Liver (tissue), 9 donors: ENCODE measurements around the gene LLGL1. TPM values are rescaled to one million over a fixed set of nuclear protein-coding genes. Genes with fewer than 3 reads are reported as not detected.

Source experiments
- DNase-seq: peaks from one replicate; pipeline ENCODE4 v3.0.0-alpha.2; 2017; ENCODE audit warnings: low spot score
- H3K27ac ChIP-seq, 2 donors: one replicate each; pipeline ENCODE4 v1.7.0; 2013; ENCODE audit warnings: inconsistent platforms in 2 of 2, low read length in 2 of 2, control low read depth in 1 of 2, low read depth in 1 of 2, mild to moderate bottlenecking in 1 of 2
- H3K27me3 ChIP-seq, 4 donors: one replicate each; pipeline versions ENCODE4 v1.6.1 to v1.7.0; 2013; ENCODE audit warnings: low read length in 3 of 4, inconsistent platforms in 1 of 4, mild to moderate bottlenecking in 1 of 4, moderate library complexity in 1 of 4; ENCODE audit not compliant: control insufficient read depth in 4 of 4, insufficient read depth in 4 of 4
- H3K36me3 ChIP-seq, 4 donors: one replicate each; pipeline versions ENCODE4 v1.6.1 to v1.7.0; 2013; ENCODE audit warnings: low read length in 3 of 4, mild to moderate bottlenecking in 3 of 4, low read depth in 1 of 4, moderate library complexity in 1 of 4; ENCODE audit not compliant: control insufficient read depth in 4 of 4, insufficient read depth in 3 of 4
- H3K4me1 ChIP-seq, 4 donors: one replicate each; pipeline versions ENCODE4 v1.6.1 to v1.7.0; 2013; ENCODE audit warnings: low read length in 3 of 4, mild to moderate bottlenecking in 3 of 4, moderate library complexity in 1 of 4; ENCODE audit not compliant: control insufficient read depth in 4 of 4, insufficient read depth in 4 of 4
- H3K4me3 ChIP-seq, 3 donors: one replicate each; pipeline versions ENCODE4 v1.6.1 to v1.7.0; 2013; ENCODE audit warnings: low read length in 3 of 3, control low read depth in 1 of 3, low read depth in 1 of 3, mild to moderate bottlenecking in 1 of 3
- H3K9ac ChIP-seq, 2 donors: one replicate each; pipeline ENCODE4 v1.7.0; 2013; ENCODE audit warnings: low read length in 2 of 2, mild to moderate bottlenecking in 2 of 2, moderate library complexity in 2 of 2, control low read depth in 1 of 2, low read depth in 1 of 2
- H3K9me3 ChIP-seq, 4 donors: one replicate each; pipeline versions ENCODE4 v1.6.1 to v1.7.0; 2013; ENCODE audit warnings: low read length in 3 of 4; ENCODE audit not compliant: control insufficient read depth in 4 of 4
- EGR1 ChIP-seq, 2 donors: IDR thresholded peaks; 2 replicates each; pipeline ENCODE4 v1.6.1; 2016 to 2018; ENCODE audit warnings: antibody characterized with exemption in 2 of 2, low read depth in 2 of 2
- FOXA1 ChIP-seq: IDR thresholded peaks from 2 replicates; pipeline ENCODE4 v1.6.1; 2016; ENCODE audit warnings: antibody characterized with exemption
- GABPA ChIP-seq, 2 donors: IDR thresholded peaks in 1 of 2; conservative IDR thresholded peaks in 1 of 2; 2 replicates each; pipeline ENCODE4 v1.6.1; 2016; ENCODE audit warnings: antibody characterized with exemption in 2 of 2, mild to moderate bottlenecking in 1 of 2, moderate library complexity in 1 of 2
- HNF4A ChIP-seq, 2 donors: conservative IDR thresholded peaks; 2 replicates each; pipeline ENCODE4 v1.6.1; 2016; ENCODE audit warnings: antibody characterized with exemption in 2 of 2, mild to moderate bottlenecking in 2 of 2
- HNF4G ChIP-seq: IDR thresholded peaks from 2 replicates; pipeline ENCODE4 v1.6.1; 2016; ENCODE audit warnings: antibody characterized with exemption
- RAD21 ChIP-seq, 2 donors: IDR thresholded peaks; 2 replicates each; pipeline ENCODE4 v1.6.1; 2016; ENCODE audit warnings: antibody characterized with exemption in 2 of 2, mild to moderate bottlenecking in 2 of 2
- RXRA ChIP-seq, 2 donors: IDR thresholded peaks; 2 replicates each; pipeline ENCODE4 v1.6.1; 2017 to 2018; ENCODE audit warnings: antibody characterized with exemption in 2 of 2, mild to moderate bottlenecking in 1 of 2
- YY1 ChIP-seq: IDR thresholded peaks from 2 replicates; pipeline ENCODE4 v1.6.1; 2016; ENCODE audit warnings: antibody characterized with exemption, mild to moderate bottlenecking
- WGBS: extraction: QIAGEN DNeasy Blood & Tissue Kit; methylation state at CpG from one replicate; pipeline ENCODE4 v1.1.7; 2013; 5-methylcytosine and 5-hydroxymethylcytosine counted together
- polyA plus RNA-seq, 2 donors: library from polyadenylated mRNA; stranded (reverse) in 1 of 2; unstranded in 1 of 2; fragments of 200-250 nt in 1 of 2; fragments of >200 nt in 1 of 2; fragmentation: Nextera tagmentation in 1 of 2; extraction: Ambion mirVana in 1 of 2; gene quantifications; one replicate each; pipeline versions ENCODE4 v1.2.1 to v1.2.3, GENCODE V29; 2013 to 2015
- total RNA-seq, 2 donors: library from RNA; depleted of rRNA; stranded (reverse); fragments of >200 nt; gene quantifications; one replicate each; pipeline ENCODE4 v1.2.3, GENCODE V29; 2014
- TF ChIP-seq, protein P1 (sequence below): IDR thresholded peaks from 2 replicates; pipeline ENCODE4 v1.6.1; 2016; ENCODE audit warnings: antibody characterized with exemption, mild to moderate bottlenecking
- TF ChIP-seq, protein P2 (sequence below): IDR thresholded peaks from 2 replicates; pipeline ENCODE4 v1.6.1; 2016; ENCODE audit warnings: antibody characterized with exemption
- donor health status: healthy.
- donor health status: healthy.
- donor health status: healthy.
- donor health status: healthy.
- donor health status: healthy.

LLGL1 gene
- total and polyA plus RNA-seq, 4 donors = 0.39 to 12.0 (median 2.8) TPM

DNA sequence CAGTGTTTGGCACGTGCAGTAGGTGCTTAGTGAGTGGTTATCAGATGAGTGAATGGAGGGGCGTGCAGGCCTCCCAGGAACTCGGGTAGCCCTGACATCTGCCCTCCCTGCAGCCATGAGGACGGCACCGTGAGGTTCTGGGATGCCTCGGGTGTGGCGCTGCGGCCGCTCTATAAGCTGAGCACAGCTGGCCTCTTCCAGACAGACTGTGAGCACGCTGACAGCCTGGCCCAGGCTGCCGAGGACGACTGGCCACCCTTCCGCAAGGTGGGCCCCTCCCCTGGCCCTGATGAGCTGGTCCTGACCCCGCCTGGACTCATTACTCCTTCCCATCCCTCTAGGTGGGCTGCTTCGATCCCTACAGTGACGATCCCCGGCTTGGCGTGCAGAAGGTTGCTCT lies 11.1 kb downstream of the LLGL1 start:
- H3K9me3 ChIP-seq = no peaks in the 10 kb centered on the region

DNA sequence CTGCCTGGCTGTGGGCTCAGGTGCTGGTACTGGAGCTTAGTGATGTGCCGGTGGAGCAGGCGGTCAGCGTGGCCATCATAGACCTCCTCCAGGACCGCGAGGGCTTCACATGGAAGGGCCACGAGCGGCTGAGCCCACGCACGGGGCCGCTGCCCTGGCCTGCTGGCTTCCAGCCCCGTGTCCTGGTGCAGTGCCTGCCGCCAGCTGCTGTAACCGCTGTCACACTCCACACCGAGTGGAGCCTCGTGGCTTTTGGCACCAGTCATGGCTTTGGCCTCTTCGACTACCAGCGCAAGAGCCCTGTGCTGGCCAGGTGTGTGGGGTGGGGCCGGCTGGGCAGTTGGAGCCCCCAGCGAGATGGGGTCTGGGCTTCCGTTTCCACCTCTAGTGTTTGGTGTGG lies 12.0 kb downstream of the LLGL1 start:
- Histone ChIP-seq H3K36me3 (peaks cover 0 to 4% (median 0%) of the 10 kb centered on the region in 4 donors), H3K4me1 (no peaks in the 10 kb centered on the region), H3K27ac (no peak overlapping the region), H3K9ac (no peak overlapping the region), H3K9me3 (no peaks in the 10 kb centered on the region), H3K27me3 (no peaks in the 10 kb centered on the region), H3K4me3 (no peak overlapping the region)
- TF ChIP-seq EGR1 (IDR thresholded peaks at IDR 0.05; ENCODE audit: low read depth in 2 of 2) (no peak), RXRA (IDR thresholded peaks at IDR 0.05) (no peak), RAD21 (IDR thresholded peaks at IDR 0.05) (no peak), GABPA (IDR thresholded peaks at IDR 0.05 in 1 of 2, conservative IDR thresholded peaks at IDR 0.05 in 1 of 2) (no peak), HNF4A (conservative IDR thresholded peaks at IDR 0.05) (no peak), HNF4G (no peak), FOXA1 (no peak)
- TF ChIP-seq, protein P1, sequence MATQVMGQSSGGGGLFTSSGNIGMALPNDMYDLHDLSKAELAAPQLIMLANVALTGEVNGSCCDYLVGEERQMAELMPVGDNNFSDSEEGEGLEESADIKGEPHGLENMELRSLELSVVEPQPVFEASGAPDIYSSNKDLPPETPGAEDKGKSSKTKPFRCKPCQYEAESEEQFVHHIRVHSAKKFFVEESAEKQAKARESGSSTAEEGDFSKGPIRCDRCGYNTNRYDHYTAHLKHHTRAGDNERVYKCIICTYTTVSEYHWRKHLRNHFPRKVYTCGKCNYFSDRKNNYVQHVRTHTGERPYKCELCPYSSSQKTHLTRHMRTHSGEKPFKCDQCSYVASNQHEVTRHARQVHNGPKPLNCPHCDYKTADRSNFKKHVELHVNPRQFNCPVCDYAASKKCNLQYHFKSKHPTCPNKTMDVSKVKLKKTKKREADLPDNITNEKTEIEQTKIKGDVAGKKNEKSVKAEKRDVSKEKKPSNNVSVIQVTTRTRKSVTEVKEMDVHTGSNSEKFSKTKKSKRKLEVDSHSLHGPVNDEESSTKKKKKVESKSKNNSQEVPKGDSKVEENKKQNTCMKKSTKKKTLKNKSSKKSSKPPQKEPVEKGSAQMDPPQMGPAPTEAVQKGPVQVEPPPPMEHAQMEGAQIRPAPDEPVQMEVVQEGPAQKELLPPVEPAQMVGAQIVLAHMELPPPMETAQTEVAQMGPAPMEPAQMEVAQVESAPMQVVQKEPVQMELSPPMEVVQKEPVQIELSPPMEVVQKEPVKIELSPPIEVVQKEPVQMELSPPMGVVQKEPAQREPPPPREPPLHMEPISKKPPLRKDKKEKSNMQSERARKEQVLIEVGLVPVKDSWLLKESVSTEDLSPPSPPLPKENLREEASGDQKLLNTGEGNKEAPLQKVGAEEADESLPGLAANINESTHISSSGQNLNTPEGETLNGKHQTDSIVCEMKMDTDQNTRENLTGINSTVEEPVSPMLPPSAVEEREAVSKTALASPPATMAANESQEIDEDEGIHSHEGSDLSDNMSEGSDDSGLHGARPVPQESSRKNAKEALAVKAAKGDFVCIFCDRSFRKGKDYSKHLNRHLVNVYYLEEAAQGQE = no peak
- DNase-seq = no peak
- 92% methylated on average over 20 of the region's 20 CpGs for WGBS

More for the DNA sequence above, 11.1 kb downstream of the LLGL1 start:
- Histone ChIP-seq H3K4me1 (no peaks in the 10 kb centered on the region), H3K9ac (no peak overlapping the region), H3K27me3 (no peaks in the 10 kb centered on the region), H3K36me3 (peaks cover 0 to 4% (median 0%) of the 10 kb centered on the region in 4 donors), H3K27ac (no peak overlapping the region), H3K4me3 (no peak overlapping the region)
- TF ChIP-seq, protein P1 = no peak
- TF ChIP-seq RXRA (IDR thresholded peaks at IDR 0.05) = no peak
- TF ChIP-seq YY1 = no peak
- TF ChIP-seq, protein P2, sequence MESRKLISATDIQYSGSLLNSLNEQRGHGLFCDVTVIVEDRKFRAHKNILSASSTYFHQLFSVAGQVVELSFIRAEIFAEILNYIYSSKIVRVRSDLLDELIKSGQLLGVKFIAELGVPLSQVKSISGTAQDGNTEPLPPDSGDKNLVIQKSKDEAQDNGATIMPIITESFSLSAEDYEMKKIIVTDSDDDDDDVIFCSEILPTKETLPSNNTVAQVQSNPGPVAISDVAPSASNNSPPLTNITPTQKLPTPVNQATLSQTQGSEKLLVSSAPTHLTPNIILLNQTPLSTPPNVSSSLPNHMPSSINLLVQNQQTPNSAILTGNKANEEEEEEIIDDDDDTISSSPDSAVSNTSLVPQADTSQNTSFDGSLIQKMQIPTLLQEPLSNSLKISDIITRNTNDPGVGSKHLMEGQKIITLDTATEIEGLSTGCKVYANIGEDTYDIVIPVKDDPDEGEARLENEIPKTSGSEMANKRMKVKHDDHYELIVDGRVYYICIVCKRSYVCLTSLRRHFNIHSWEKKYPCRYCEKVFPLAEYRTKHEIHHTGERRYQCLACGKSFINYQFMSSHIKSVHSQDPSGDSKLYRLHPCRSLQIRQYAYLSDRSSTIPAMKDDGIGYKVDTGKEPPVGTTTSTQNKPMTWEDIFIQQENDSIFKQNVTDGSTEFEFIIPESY = no peak
- no peak for TF ChIP-seq HNF4G
- WGBS = 94% methylated on average over 18 of the region's 18 CpGs
- no peak for DNase-seq
